HepG2 (cell line): ENCODE results near the gene SLC1A4. TPM values are rescaled to one million over a fixed set of nuclear protein-coding genes. Genes with fewer than 3 reads are reported as not detected.

ENCODE experiments used
- FOXA3 ChIP-seq: IDR thresholded peaks from 2 replicates; pipeline ENCODE4 v1.6.1; 2016; ENCODE audit warnings: missing genetic modification reagents, missing compliant biosample characterization
- HMG20B ChIP-seq: conservative IDR thresholded peaks from 2 replicates; pipeline ENCODE4 v1.6.1; 2016; ENCODE audit warnings: missing genetic modification reagents, missing compliant biosample characterization
- NBN ChIP-seq: fragments of 450-650 bp; conservative IDR thresholded peaks from 2 replicates; pipeline ENCODE4 v1.6.1; 2017
- PBX2 ChIP-seq: IDR thresholded peaks from 2 replicates; pipeline ENCODE4 v1.6.1; 2016; ENCODE audit warnings: control low read depth
- PLRG1 ChIP-seq: fragments of 450-650 bp; conservative IDR thresholded peaks from 2 replicates; pipeline ENCODE4 v1.6.1; 2016
- SIX1 ChIP-seq: sonication (generic); formaldehyde crosslinking; IDR thresholded peaks from 2 replicates; pipeline ENCODE4 v1.4.0; 2020; ENCODE audit warnings: missing genetic modification reagents, borderline replicate concordance
- TOPORS ChIP-seq: sonication (generic); formaldehyde crosslinking; IDR thresholded peaks from 2 replicates; pipeline ENCODE4 v1.8.0; 2023; ENCODE audit warnings: mild to moderate bottlenecking, missing genetic modification reagents
- UBTF ChIP-seq: sonication (generic); formaldehyde crosslinking; IDR thresholded peaks from 2 replicates; pipeline ENCODE4 v1.4.0; 2020; ENCODE audit warnings: mild to moderate bottlenecking, missing genetic modification reagents
- ZFP82 ChIP-seq: sonication (generic); formaldehyde crosslinking; IDR thresholded peaks from 2 replicates; pipeline ENCODE4 v1.5.1; 2020; ENCODE audit warnings: mild to moderate bottlenecking, missing genetic modification reagents, borderline replicate concordance
- ZHX2 ChIP-seq, 2 experiments: sonication (generic) in 1 of 2; formaldehyde crosslinking in 1 of 2; IDR thresholded peaks; 2 replicates each; pipeline versions ENCODE4 v1.6.1 to v1.9.0; 2014 to 2022; ENCODE audit warnings: antibody characterized with exemption in 1 of 2, borderline replicate concordance in 1 of 2, inconsistent platforms in 1 of 2, low read depth in 1 of 2, missing genetic modification reagents in 1 of 2
- polyA plus RNA-seq, 8 experiments: library from polyadenylated mRNA; depleted of rRNA in 3 of 8; stranded (reverse) in 7 of 8; unstranded in 1 of 8; fragments of >200 nt; fragmentation: Illumina TruSeq in 4 of 8; extraction: Trizol in 4 of 8; gene quantifications; 2 replicates each; pipeline versions ENCODE4 v1.2.1 to v1.2.3, GENCODE V29; 2011 to 2016; ENCODE audit warnings: low read depth in 4 of 8, missing spikeins in 1 of 8, mixed read lengths in 1 of 8; ENCODE audit not compliant: insufficient read depth in 1 of 8
- total RNA-seq, 5 experiments: library from RNA; depleted of rRNA; stranded (reverse); fragments of >200 nt; fragmentation: Illumina TruSeq; extraction: Trizol; gene quantifications; 2 replicates each; pipeline ENCODE4 v1.2.3, GENCODE V29; 2016; ENCODE audit warnings: low read depth in 1 of 5
- TF ChIP-seq, protein P1 (sequence below): sonication (generic); formaldehyde crosslinking; IDR thresholded peaks from 2 replicates; pipeline ENCODE4 v1.4.0; 2020; ENCODE audit warnings: missing genetic modification reagents
- TF ChIP-seq, protein P2 (sequence below): sonication (generic); formaldehyde crosslinking; IDR thresholded peaks from 2 replicates; pipeline ENCODE4 v1.5.1; 2020; ENCODE audit warnings: missing genetic modification reagents, mild to moderate bottlenecking, borderline replicate concordance
- TF ChIP-seq, protein P3 (sequence below): sonication (generic); formaldehyde crosslinking; IDR thresholded peaks from 2 replicates; pipeline ENCODE4 v1.5.1; 2020; ENCODE audit warnings: missing genetic modification reagents, mild to moderate bottlenecking, borderline replicate concordance

Gene SLC1A4
- total and polyA plus RNA-seq, 2 of the 13 experiments (the other 11 are each of a cell fraction or from before 2014, with no cell fraction given), result 21.0 to 39.6 TPM

- TF ChIP-seq PBX2 (CRISPR knock-in tag) (no peak), FOXA3 (peak; percentile 7), UBTF (CRISPR knock-in tag) (peak; percentile 96), ZHX2 (IDR thresholded peaks at IDR 0.05; ENCODE audit: low read depth) (peak; percentile 65; the same call in 1 of the 2 replicates), ZHX2 (CRISPR knock-in tag; IDR thresholded peaks at IDR 0.05; ENCODE audit: borderline replicate concordance) (peak; percentile 94), SIX1 (CRISPR knock-in tag) (no peak; the same call in 1 of the 2 replicates), PLRG1 (no peak), NBN (no peak), ZFP82 (CRISPR knock-in tag) (no peak; the same call in 1 of the 2 replicates), HMG20B (no peak; the same call in 1 of the 2 replicates), TOPORS (peak; percentile 87; the same call in 1 of the 2 replicates)
- TF ChIP-seq, protein P1, sequence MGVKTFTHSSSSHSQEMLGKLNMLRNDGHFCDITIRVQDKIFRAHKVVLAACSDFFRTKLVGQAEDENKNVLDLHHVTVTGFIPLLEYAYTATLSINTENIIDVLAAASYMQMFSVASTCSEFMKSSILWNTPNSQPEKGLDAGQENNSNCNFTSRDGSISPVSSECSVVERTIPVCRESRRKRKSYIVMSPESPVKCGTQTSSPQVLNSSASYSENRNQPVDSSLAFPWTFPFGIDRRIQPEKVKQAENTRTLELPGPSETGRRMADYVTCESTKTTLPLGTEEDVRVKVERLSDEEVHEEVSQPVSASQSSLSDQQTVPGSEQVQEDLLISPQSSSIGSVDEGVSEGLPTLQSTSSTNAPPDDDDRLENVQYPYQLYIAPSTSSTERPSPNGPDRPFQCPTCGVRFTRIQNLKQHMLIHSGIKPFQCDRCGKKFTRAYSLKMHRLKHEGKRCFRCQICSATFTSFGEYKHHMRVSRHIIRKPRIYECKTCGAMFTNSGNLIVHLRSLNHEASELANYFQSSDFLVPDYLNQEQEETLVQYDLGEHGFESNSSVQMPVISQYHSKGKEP (CRISPR knock-in tag), result peak; percentile 93; the same call in 1 of the 2 replicates
- TF ChIP-seq, protein P2, sequence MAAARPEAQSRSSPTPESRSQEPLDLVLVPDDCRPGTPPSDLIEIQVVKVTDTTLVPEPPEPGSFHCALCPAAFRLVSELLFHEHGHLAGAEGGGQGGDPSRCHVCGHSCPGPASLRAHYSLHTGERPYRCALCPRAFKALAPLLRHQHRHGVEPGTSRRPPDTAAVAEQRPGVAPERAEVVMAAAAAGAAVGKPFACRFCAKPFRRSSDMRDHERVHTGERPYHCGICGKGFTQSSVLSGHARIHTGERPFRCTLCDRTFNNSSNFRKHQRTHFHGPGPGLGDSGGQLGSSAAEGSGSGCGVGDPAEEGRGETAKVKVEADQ (CRISPR knock-in tag), result peak; percentile 100
- TF ChIP-seq, protein P3, sequence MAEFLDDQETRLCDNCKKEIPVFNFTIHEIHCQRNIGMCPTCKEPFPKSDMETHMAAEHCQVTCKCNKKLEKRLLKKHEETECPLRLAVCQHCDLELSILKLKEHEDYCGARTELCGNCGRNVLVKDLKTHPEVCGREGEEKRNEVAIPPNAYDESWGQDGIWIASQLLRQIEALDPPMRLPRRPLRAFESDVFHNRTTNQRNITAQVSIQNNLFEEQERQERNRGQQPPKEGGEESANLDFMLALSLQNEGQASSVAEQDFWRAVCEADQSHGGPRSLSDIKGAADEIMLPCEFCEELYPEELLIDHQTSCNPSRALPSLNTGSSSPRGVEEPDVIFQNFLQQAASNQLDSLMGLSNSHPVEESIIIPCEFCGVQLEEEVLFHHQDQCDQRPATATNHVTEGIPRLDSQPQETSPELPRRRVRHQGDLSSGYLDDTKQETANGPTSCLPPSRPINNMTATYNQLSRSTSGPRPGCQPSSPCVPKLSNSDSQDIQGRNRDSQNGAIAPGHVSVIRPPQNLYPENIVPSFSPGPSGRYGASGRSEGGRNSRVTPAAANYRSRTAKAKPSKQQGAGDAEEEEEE, result no peak; the same call in 1 of the 2 replicates
These were observed 67.2 kb downstream of the SLC1A4 start, which contains the start of gene CEP68 (continued) for GRCh38 chr2:65056215-65057053.
